NCI-H187 treated with DMSO at 0.1 percent for 48 hours (cell line): ENCODE data around the gene DPCD.

ENCODE experiments used
- DNase-seq: peaks from one replicate; lab custom pipeline; 2025; lab: John Stamatoyannopoulos, UW

Gene DPCD

GRCh38 chr10:101567165-101568006 is 20.7 kb upstream of the DPCD start:
- no peak for DNase-seq

- no peak for DNase-seq
These were observed 19.9 kb upstream of the DPCD start for GRCh38 chr10:101568054-101568745.

- no peak for DNase-seq
These were observed 18.8 kb upstream of the DPCD start for GRCh38 chr10:101569323-101569621.

GRCh38 chr10:101569622-101570427 is 18.3 kb upstream of the DPCD start:
- DNase-seq, result no peak

- DNase-seq, result no peak
These were observed 17.5 kb upstream of the DPCD start for GRCh38 chr10:101570428-101571270.

- DNase-seq, result no peak
These were observed 16.7 kb upstream of the DPCD start for GRCh38 chr10:101571271-101571925.

- no peak for DNase-seq
These were observed 16.0 kb upstream of the DPCD start for GRCh38 chr10:101572126-101572525.

GRCh38 chr10:101572785-101573184 is 15.3 kb upstream of the DPCD start:
- DNase-seq, result no peak

GRCh38 chr10:101573885-101574753 is 14.0 kb upstream of the DPCD start:
- no peak for DNase-seq

- DNase-seq, result no peak
These were observed 13.0 kb upstream of the DPCD start for GRCh38 chr10:101575091-101575490.

- no peak for DNase-seq
These were observed 12.4 kb upstream of the DPCD start for GRCh38 chr10:101575580-101576210.

GRCh38 chr10:101576211-101576863 is 11.8 kb upstream of the DPCD start:
- DNase-seq, result no peak

GRCh38 chr10:101577121-101577871 is 10.8 kb upstream of the DPCD start:
- no peak for DNase-seq

- DNase-seq, result no peak
These were observed 9.9 kb upstream of the DPCD start for GRCh38 chr10:101578192-101578591.

GRCh38 chr10:101578803-101579515 is 9.2 kb upstream of the DPCD start:
- DNase-seq, result no peak

GRCh38 chr10:101579516-101579870 is 8.6 kb upstream of the DPCD start:
- DNase-seq, result no peak

GRCh38 chr10:101580486-101581399 is 7.4 kb upstream of the DPCD start:
- DNase-seq, result no peak
